Measurements from ENCODE around the gene P2RX6. TPM values are rescaled to one million over a fixed set of nuclear protein-coding genes. Genes with fewer than 3 reads are reported as not detected.

Gene P2RX6
- total and polyA plus RNA-seq, 9 of the 15 experiments (the other 6 are each of a cell fraction or from before 2014, with no cell fraction given) = 0.01 to 3.9 (median 1.5) TPM; not detected in 1

DNA sequence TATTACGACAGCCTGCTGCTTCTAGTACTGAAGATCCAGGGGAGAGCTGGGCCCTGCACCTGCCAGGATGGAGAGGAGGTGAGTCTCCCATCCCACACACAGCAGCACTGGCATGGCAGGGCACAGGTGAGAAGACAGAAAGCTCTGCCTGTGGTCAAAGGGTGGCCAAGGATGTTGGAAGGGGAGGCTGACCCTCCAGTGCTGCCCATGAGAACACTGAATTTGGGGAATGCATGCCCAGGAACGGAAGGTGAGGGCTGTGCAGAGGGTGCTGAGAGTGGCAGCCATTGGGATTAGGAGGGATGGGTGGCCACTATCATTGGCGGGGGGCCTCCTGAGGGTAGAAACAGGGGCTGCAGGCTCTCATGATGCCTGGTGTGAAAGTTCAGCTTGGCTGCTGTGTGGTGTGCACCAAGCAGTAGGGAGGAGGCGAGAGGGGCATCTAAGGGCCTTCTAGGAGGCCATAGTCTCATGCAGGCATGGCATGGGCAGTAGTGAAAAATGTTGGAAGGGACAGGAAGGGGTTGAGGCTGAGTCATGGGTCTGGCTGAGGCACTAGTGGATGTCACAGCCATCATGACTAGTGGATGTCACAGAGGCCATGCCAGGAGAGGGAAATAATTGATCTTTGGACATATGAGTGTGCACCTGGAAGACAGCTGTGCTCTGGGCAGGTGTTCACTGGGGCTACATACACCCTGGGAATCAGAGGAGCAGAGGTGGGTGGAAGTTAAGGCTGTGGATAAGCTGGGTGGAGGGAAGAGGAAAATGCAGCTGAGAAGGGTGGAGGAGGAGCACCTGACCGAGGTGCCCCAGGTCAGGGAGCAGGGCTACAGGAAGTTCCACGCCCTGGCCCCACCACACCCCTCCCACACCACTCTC is 28.3 kb downstream of the P2RX6 start (continued):
- TF ChIP-seq RHOXF2B (CRISPR knock-in tag; conservative IDR thresholded peaks at IDR 0.05) = 0 out of 2 replicates have a peak, but pooled peaks have one; percentile 36
- TF ChIP-seq DMBX1 (CRISPR knock-in tag; IDR thresholded peaks at IDR 0.05; ENCODE audit: borderline replicate concordance) = no peak
- 0 out of 2 replicates have a peak, but pooled peaks have one; percentile 2 for TF ChIP-seq CEBPG (CRISPR knock-in tag; IDR thresholded peaks at IDR 0.05)
- no peak for TF ChIP-seq CEBPG (tag; conservative IDR thresholded peaks at IDR 0.05 in 1 of 2, IDR thresholded peaks at IDR 0.05 in 1 of 2)
- TF ChIP-seq POLR2B (IDR thresholded peaks at IDR 0.05; ENCODE audit: low read depth, partially characterized antibody) = no peak
- no peak for TF ChIP-seq KHSRP (IDR thresholded peaks at IDR 0.05)
- no peak; the same call in 1 of the 2 replicates for TF ChIP-seq ZNF143 (CRISPR knock-in tag; IDR thresholded peaks at IDR 0.05)
- TF ChIP-seq ZNF239 (CRISPR knock-in tag; IDR thresholded peaks at IDR 0.05) = no peak
- TF ChIP-seq WHSC1 (IDR thresholded peaks at IDR 0.05; ENCODE audit: low read length) = no peak
- TF ChIP-seq ZNF75A (CRISPR knock-in tag; IDR thresholded peaks at IDR 0.05) = no peak
- no peak for TF ChIP-seq KLF13 (tag; IDR thresholded peaks at IDR 0.05; ENCODE audit: borderline replicate concordance, low read depth)
- TF ChIP-seq SRSF9 (IDR thresholded peaks at IDR 0.05; ENCODE audit: borderline replicate concordance, low read depth, low read length) = no peak
- TF ChIP-seq SMARCA4 (IDR thresholded peaks at IDR 0.05) = no peak
- TF ChIP-seq CTBP1 (IDR thresholded peaks at IDR 0.05; ENCODE audit: borderline replicate concordance) = no peak
- TF ChIP-seq ZKSCAN1 (IDR thresholded peaks at IDR 0.05; ENCODE audit: low read depth, low read length) = no peak
- no peak for TF ChIP-seq TEAD4 (IDR thresholded peaks at IDR 0.05; ENCODE audit: low read length)
- TF ChIP-seq TEAD4 (CRISPR knock-in tag; IDR thresholded peaks at IDR 0.05; ENCODE audit: borderline replicate concordance) = 0 out of 2 replicates have a peak, but pooled peaks have one; percentile 78
- no peak for TF ChIP-seq HNRNPL (IDR thresholded peaks at IDR 0.05; ENCODE audit: low read depth, low read length)
- TF ChIP-seq, protein P1, sequence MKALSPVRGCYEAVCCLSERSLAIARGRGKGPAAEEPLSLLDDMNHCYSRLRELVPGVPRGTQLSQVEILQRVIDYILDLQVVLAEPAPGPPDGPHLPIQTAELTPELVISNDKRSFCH (CRISPR knock-in tag; IDR thresholded peaks at IDR 0.05) = 0 out of 2 replicates have a peak, but pooled peaks have one; percentile 51
- TF ChIP-seq, protein P1 (tag; IDR thresholded peaks at IDR 0.05) = peak; percentile 38; the same call in 1 of the 2 replicates
- TF ChIP-seq CREBBP (IDR thresholded peaks at IDR 0.05; ENCODE audit: low read depth, low read length) = no peak
- TF ChIP-seq, protein P2, sequence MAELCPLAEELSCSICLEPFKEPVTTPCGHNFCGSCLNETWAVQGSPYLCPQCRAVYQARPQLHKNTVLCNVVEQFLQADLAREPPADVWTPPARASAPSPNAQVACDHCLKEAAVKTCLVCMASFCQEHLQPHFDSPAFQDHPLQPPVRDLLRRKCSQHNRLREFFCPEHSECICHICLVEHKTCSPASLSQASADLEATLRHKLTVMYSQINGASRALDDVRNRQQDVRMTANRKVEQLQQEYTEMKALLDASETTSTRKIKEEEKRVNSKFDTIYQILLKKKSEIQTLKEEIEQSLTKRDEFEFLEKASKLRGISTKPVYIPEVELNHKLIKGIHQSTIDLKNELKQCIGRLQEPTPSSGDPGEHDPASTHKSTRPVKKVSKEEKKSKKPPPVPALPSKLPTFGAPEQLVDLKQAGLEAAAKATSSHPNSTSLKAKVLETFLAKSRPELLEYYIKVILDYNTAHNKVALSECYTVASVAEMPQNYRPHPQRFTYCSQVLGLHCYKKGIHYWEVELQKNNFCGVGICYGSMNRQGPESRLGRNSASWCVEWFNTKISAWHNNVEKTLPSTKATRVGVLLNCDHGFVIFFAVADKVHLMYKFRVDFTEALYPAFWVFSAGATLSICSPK (IDR thresholded peaks at IDR 0.05; ENCODE audit: borderline replicate concordance) = no peak
- TF ChIP-seq, protein P3, sequence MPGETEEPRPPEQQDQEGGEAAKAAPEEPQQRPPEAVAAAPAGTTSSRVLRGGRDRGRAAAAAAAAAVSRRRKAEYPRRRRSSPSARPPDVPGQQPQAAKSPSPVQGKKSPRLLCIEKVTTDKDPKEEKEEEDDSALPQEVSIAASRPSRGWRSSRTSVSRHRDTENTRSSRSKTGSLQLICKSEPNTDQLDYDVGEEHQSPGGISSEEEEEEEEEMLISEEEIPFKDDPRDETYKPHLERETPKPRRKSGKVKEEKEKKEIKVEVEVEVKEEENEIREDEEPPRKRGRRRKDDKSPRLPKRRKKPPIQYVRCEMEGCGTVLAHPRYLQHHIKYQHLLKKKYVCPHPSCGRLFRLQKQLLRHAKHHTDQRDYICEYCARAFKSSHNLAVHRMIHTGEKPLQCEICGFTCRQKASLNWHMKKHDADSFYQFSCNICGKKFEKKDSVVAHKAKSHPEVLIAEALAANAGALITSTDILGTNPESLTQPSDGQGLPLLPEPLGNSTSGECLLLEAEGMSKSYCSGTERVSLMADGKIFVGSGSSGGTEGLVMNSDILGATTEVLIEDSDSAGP (CRISPR knock-in tag; IDR thresholded peaks at IDR 0.05) = no peak

Measured in K562 (cell line).